Ishikawa (cell line): ENCODE results near the gene CUEDC1.
A peak's percentile ranks its signal among the peaks of the same experiment; 100 is the strongest.

ENCODE experiments used
- CEBPB ChIP-seq: IDR thresholded peaks from 2 replicates; pipeline ENCODE4 v1.6.1; 2012
- CREB1 ChIP-seq: IDR thresholded peaks from 2 replicates; pipeline ENCODE4 v1.6.1; 2012; ENCODE audit warnings: low read depth
- EGR1 ChIP-seq: IDR thresholded peaks from 2 replicates; pipeline ENCODE4 v1.6.1; 2012
- EP300 ChIP-seq: IDR thresholded peaks from 2 replicates; pipeline ENCODE4 v1.6.1; 2012; ENCODE audit warnings: borderline replicate concordance
- FOXM1 ChIP-seq: IDR thresholded peaks from 2 replicates; pipeline ENCODE4 v1.6.1; 2012; ENCODE audit warnings: low read depth, borderline replicate concordance
- MAX ChIP-seq: IDR thresholded peaks from 2 replicates; pipeline ENCODE4 v1.6.1; 2012
- NFIC ChIP-seq: IDR thresholded peaks from 2 replicates; pipeline ENCODE4 v1.6.1; 2012
- RAD21 ChIP-seq: IDR thresholded peaks from 2 replicates; pipeline ENCODE4 v1.6.1; 2012; ENCODE audit warnings: low read depth
- REST ChIP-seq: IDR thresholded peaks from 2 replicates; pipeline ENCODE4 v1.6.1; 2012; ENCODE audit warnings: low read depth, mild to moderate bottlenecking
- TAF1 ChIP-seq: IDR thresholded peaks from 2 replicates; pipeline ENCODE4 v1.6.1; 2012; ENCODE audit warnings: low read depth, mild to moderate bottlenecking
- TCF12 ChIP-seq: IDR thresholded peaks from 2 replicates; pipeline ENCODE4 v1.6.1; 2012; ENCODE audit warnings: low read depth
- TEAD4 ChIP-seq: IDR thresholded peaks from 2 replicates; pipeline ENCODE4 v1.6.1; 2012
- USF1 ChIP-seq: IDR thresholded peaks from 2 replicates; pipeline ENCODE4 v1.6.1; 2012
- YY1 ChIP-seq: IDR thresholded peaks from 2 replicates; pipeline ENCODE4 v1.6.1; 2012; ENCODE audit warnings: low read depth
- ZBTB7A ChIP-seq: IDR thresholded peaks from 2 replicates; pipeline ENCODE4 v1.6.1; 2012; ENCODE audit warnings: low read depth

Gene CUEDC1

GRCh38 chr17:57927048-57927723 lies 28.0 kb downstream of the CUEDC1 start:
- TF ChIP-seq CEBPB (no peak), USF1 (no peak), EP300 (peak; percentile 85), EGR1 (no peak), FOXM1 (peak; percentile 69; the same call in 1 of the 2 replicates), RAD21 (no peak), TAF1 (no peak), ZBTB7A (no peak), TEAD4 (peak; percentile 32; the same call in 1 of the 2 replicates), TCF12 (peak; percentile 86), MAX (peak; percentile 39; the same call in 1 of the 2 replicates), CREB1 (no peak), NFIC (peak; percentile 50), YY1 (no peak)

GRCh38 chr17:57926723-57927047 lies 28.5 kb downstream of the CUEDC1 start:
- TF ChIP-seq MAX (0 out of 2 replicates have a peak, but pooled peaks have one; percentile 10), RAD21 (no peak)

- TF ChIP-seq FOXM1 (no peak), NFIC (no peak), ZBTB7A (no peak), CREB1 (no peak), RAD21 (no peak), USF1 (no peak), REST (no peak), TCF12 (no peak), EP300 (no peak), MAX (no peak), TEAD4 (no peak), EGR1 (no peak), YY1 (no peak), TAF1 (no peak), CEBPB (no peak)
Observed at GRCh38 chr17:57925361-57925990, 29.7 kb downstream of the CUEDC1 start.

- TF ChIP-seq TCF12 = peak; percentile 92; the same call in 1 of the 2 replicates
- no peak for TF ChIP-seq CREB1
- no peak for TF ChIP-seq REST
- TF ChIP-seq TEAD4 = peak; percentile 59
- TF ChIP-seq USF1 = no peak
- peak; percentile 89 for TF ChIP-seq EP300
- no peak for TF ChIP-seq TAF1
- peak; percentile 88; the same call in 1 of the 2 replicates for TF ChIP-seq FOXM1
- peak; percentile 3; the same call in 1 of the 2 replicates for TF ChIP-seq RAD21
- TF ChIP-seq NFIC = peak; percentile 92
- no peak for TF ChIP-seq YY1
- TF ChIP-seq MAX = no peak
Observed at GRCh38 chr17:57924677-57925076, 30.5 kb downstream of the CUEDC1 start.
